HepG2 (cell line): ENCODE measurements around the gene CES1. TPM values are rescaled to one million over a fixed set of nuclear protein-coding genes. Genes with fewer than 3 reads are reported as not detected.

Experiments
- ATAC-seq: fragments of 200-7000 bp; cut with Tn5 transposase; 3 replicates; pipeline ENCODE4 v1.9.1; 2020; ENCODE audit warnings: mild to moderate bottlenecking, moderate library complexity
- BruUV-seq: library from RNA; stranded (reverse); fragments of 400-500 nt; replicated peaks from 2 replicates; lab custom pipeline; 2021; lab: Mats Ljungman, UMichigan
- CTCF ChIA-PET: fragments of 300-600 bp; formaldehyde crosslinking; extraction: SDS; loops from one replicate; lab custom pipeline; 2021; ENCODE audit warnings: low total read pairs, inconsistent platforms, low intra/inter-chr PET ratio; lab: Yijun Ruan, JAX
- POLR2A ChIA-PET: fragments of 350-600 bp; sonication (Branson Sonifier 250); formaldehyde crosslinking; loops from one replicate; lab custom pipeline; 2020; ENCODE audit warnings: antibody characterized with exemption, inconsistent platforms; lab: Yijun Ruan, JAX
- DNase-seq: peaks from one replicate; pipeline ENCODE4 v3.0.0-alpha.2; 2015; ENCODE audit warnings: low spot score
- FAIRE-seq: peaks from 3 replicates; lab custom pipeline; 2011; peaks lifted over from hg19 to GRCh38; lab: Jason Lieb, UNC
- H2AFZ ChIP-seq: one replicate; pipeline ENCODE4 v1.6.1; 2011; ENCODE audit warnings: low read length, inconsistent platforms
- H3K27ac ChIP-seq: fragments of 300-600 bp; 3 replicates; pipeline ENCODE4 v1.8.0; 2011; ENCODE audit warnings: mixed run types, mild to moderate bottlenecking, mixed read lengths, low read length, inconsistent platforms; ENCODE audit not compliant: insufficient read depth; ENCODE audit errors: extremely low read length
- H3K27me3 ChIP-seq, 2 experiments: fragments of 200-600 bp in 1 of 2; 2 replicates in 1 of 2; 3 replicates in 1 of 2; pipeline versions ENCODE4 v1.6.0 to v1.8.0; 2011; ENCODE audit warnings: low read length in 2 of 2, mild to moderate bottlenecking in 2 of 2, moderate library complexity in 2 of 2, inconsistent platforms in 1 of 2; ENCODE audit not compliant: insufficient read depth in 2 of 2, control insufficient read depth in 1 of 2
- H3K36me3 ChIP-seq, 2 experiments: fragments of 200-600 bp in 1 of 2; replicated peaks in 1 of 2; 2 replicates in 1 of 2; 3 replicates in 1 of 2; pipeline versions ENCODE4 v1.5.1 to v1.8.0; 2011; ENCODE audit warnings: low read length in 2 of 2, inconsistent platforms in 1 of 2; ENCODE audit not compliant: insufficient read depth in 2 of 2, control insufficient read depth in 1 of 2
- H3K4me1 ChIP-seq: 2 replicates; pipeline ENCODE4 v1.5.1; 2012; ENCODE audit warnings: low read length, inconsistent platforms; ENCODE audit not compliant: insufficient read depth
- H3K4me2 ChIP-seq: 2 replicates; pipeline ENCODE4 v1.6.0; 2011; ENCODE audit warnings: low read depth, low read length, inconsistent platforms
- H3K4me3 ChIP-seq, 3 experiments: fragments of 200-600 bp in 1 of 3; sonication (generic), shearing (Covaris generic) in 1 of 3; replicated peaks in 1 of 3; 2 replicates each; pipeline ENCODE4 v1.5.1; 2011 to 2016; ENCODE audit warnings: low read length in 3 of 3, inconsistent platforms in 2 of 3, low read depth in 2 of 3, mild to moderate bottlenecking in 2 of 3, control low read depth in 1 of 3, mixed read lengths in 1 of 3; ENCODE audit not compliant: insufficient read depth in 1 of 3
- H3K79me2 ChIP-seq: one replicate; pipeline ENCODE4 v1.6.1; 2011; ENCODE audit warnings: low read length, inconsistent platforms; ENCODE audit not compliant: insufficient read depth
- H3K9ac ChIP-seq: 2 replicates; pipeline ENCODE4 v1.6.0; 2011; ENCODE audit warnings: mild to moderate bottlenecking, low read depth, low read length, inconsistent platforms; ENCODE audit not compliant: insufficient read depth
- H3K9me3 ChIP-seq: 2 replicates; pipeline ENCODE4 v1.5.1; 2012; ENCODE audit warnings: mild to moderate bottlenecking, low read length
- H4K20me1 ChIP-seq: 2 replicates; pipeline ENCODE4 v1.6.0; 2011; ENCODE audit warnings: inconsistent platforms, mild to moderate bottlenecking, low read length, moderate library complexity; ENCODE audit not compliant: insufficient read depth
- HHEX ChIP-seq: IDR thresholded peaks from 2 replicates; pipeline ENCODE4 v1.6.1; 2016; ENCODE audit warnings: control low read depth
- MEIS1 ChIP-seq: sonication (generic); formaldehyde crosslinking; IDR thresholded peaks from 2 replicates; pipeline ENCODE4 v1.9.0; 2021; ENCODE audit warnings: mild to moderate bottlenecking, missing genetic modification reagents, moderate library complexity, borderline replicate concordance
- ZNF329 ChIP-seq: sonication (generic); formaldehyde crosslinking; IDR thresholded peaks from 2 replicates; pipeline ENCODE4 v1.9.0; 2021; ENCODE audit warnings: low read depth, mild to moderate bottlenecking, missing genetic modification reagents
- ZNF569 ChIP-seq: sonication (generic); formaldehyde crosslinking; IDR thresholded peaks from 2 replicates; pipeline ENCODE4 v1.5.0; 2020; ENCODE audit warnings: mild to moderate bottlenecking, missing genetic modification reagents, moderate library complexity, borderline replicate concordance
- WGBS: methylation state at CpG from one replicate; pipeline ENCODE4 v1.1.6; 2017; ENCODE audit warnings: low lambda C conversion rate; 5-methylcytosine and 5-hydroxymethylcytosine counted together
- in situ Hi-C: cut with HindIII; loops from 2 replicates; pipeline ENCODE4 v1.10.0; 2017; ENCODE audit warnings: low pct_unique_long_range_greater_than_20kb; ENCODE audit not compliant: extremely low pct_ligation_motif_present
- intact Hi-C: fragments of 100-400 bp; cut with micrococcal nuclease; formaldehyde crosslinking; loops from one replicate; pipeline ENCODE4 v1.10.0; 2022; ENCODE audit not compliant: unreplicated experiment
- polyA plus RNA-seq, 8 experiments: library from polyadenylated mRNA; depleted of rRNA in 3 of 8; stranded (reverse) in 7 of 8; unstranded in 1 of 8; fragments of >200 nt; fragmentation: Illumina TruSeq in 4 of 8; extraction: Trizol in 4 of 8; gene quantifications; 2 replicates each; pipeline versions ENCODE4 v1.2.1 to v1.2.3, GENCODE V29; 2011 to 2016; ENCODE audit warnings: low read depth in 4 of 8, missing spikeins in 1 of 8, mixed read lengths in 1 of 8; ENCODE audit not compliant: insufficient read depth in 1 of 8
- total RNA-seq, 5 experiments: library from RNA; depleted of rRNA; stranded (reverse); fragments of >200 nt; fragmentation: Illumina TruSeq; extraction: Trizol; gene quantifications; 2 replicates each; pipeline ENCODE4 v1.2.3, GENCODE V29; 2016; ENCODE audit warnings: low read depth in 1 of 5

CES1 gene
- total and polyA plus RNA-seq, 2 of the 13 experiments (the other 11 are each of a cell fraction or from before 2014, with no cell fraction given), result 136 to 198 TPM

DNA sequence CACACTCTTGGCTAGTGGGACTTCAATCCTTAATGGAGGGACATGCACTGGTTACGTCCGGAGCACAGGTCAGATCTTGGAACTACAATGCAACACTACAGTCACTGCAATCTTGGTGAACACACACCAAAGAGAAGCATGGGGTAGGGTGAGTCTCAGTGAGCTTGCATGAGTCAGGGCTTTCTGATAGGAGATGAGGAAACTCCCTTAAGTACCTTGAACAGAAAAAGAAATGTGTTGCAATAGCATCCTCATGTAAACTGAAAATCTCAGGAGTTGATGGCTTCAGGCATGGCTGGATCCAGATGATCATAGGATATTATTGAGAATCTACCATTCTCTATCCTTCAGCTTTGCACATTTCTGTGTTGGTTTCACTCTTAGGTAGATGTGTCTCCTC lies 54.1 kb downstream of the CES1 start:
- Histone ChIP-seq H3K9ac (no peak overlapping the region), H3K4me1 (no peaks in the 10 kb centered on the region), H3K27ac (no peak overlapping the region), H3K36me3 (no peaks in the 10 kb centered on the region), H3K9me3 (no peaks in the 10 kb centered on the region), H3K27me3 (no peaks in the 10 kb centered on the region), H3K4me2 (no peak overlapping the region), H3K79me2 (no peaks in the 10 kb centered on the region), H3K4me3 (no peak overlapping the region), H4K20me1 (no peaks in the 10 kb centered on the region), H2AFZ (no peak overlapping the region)
- BruUV-seq, result no TSS peak
- intact Hi-C loops, result no loop called here
- in situ Hi-C loops, result no loop called here
- DNase-seq (no peak), FAIRE-seq (no peak), ATAC-seq (no peak)
- CTCF ChIA-PET, result no interaction called here
- 84% methylated on average over 2 of the region's 2 CpGs for WGBS
- POLR2A ChIA-PET, result no interaction called here
- TF ChIP-seq MEIS1 (CRISPR knock-in tag), result no peak
- peak; percentile 86 for TF ChIP-seq ZNF329 (CRISPR knock-in tag)

- FAIRE-seq, result no peak
- TF ChIP-seq ZNF569 (no peak), HHEX (peak; percentile 56; the same call in 1 of the 2 replicates)
- TF ChIP-seq, all 625 proteins: peak for 1
- Histone ChIP-seq H3K27ac (no peak overlapping the region), H3K4me2 (no peak overlapping the region), H3K9ac (no peak overlapping the region), H3K9me3 (no peaks in the 10 kb centered on the region), H3K27me3 (no peaks in the 10 kb centered on the region), H3K4me1 (no peaks in the 10 kb centered on the region), H3K4me3 (no peak overlapping the region), H2AFZ (no peak overlapping the region), H3K36me3 (no peaks in the 10 kb centered on the region), H4K20me1 (no peaks in the 10 kb centered on the region), H3K79me2 (no peaks in the 10 kb centered on the region)
- intact Hi-C loops (no loop called here), in situ Hi-C loops (no loop called here)
- ChIA-PET POLR2A (no interaction called here), CTCF (no interaction called here)
- no peak for ATAC-seq
- WGBS, result 74% methylated on average over 4 of the region's 4 CpGs
- no TSS peak for BruUV-seq
- no peak for DNase-seq
Measured at GRCh38 chr16:55775857-55776256, 57.0 kb downstream of the CES1 start.
